Caco-2 (cell line): ENCODE results near the gene CGRRF1. TPM values are rescaled to one million over a fixed set of nuclear protein-coding genes. Genes with fewer than 3 reads are reported as not detected.

Source experiments
- BruUV-seq: library from RNA; stranded (reverse); fragments of 400-500 nt; replicated peaks from 2 replicates; lab custom pipeline; 2021; lab: Mats Ljungman, UMichigan
- CTCF ChIA-PET: fragments of 300-600 bp; sonication (Branson Sonifier 250); formaldehyde crosslinking; loops from one replicate; lab custom pipeline; 2022; ENCODE audit warnings: antibody characterized with exemption; lab: Charles Lee
- POLR2A ChIA-PET: fragments of 300-600 bp; sonication (Branson Sonifier 250); formaldehyde crosslinking; loops from one replicate; lab custom pipeline; 2022; ENCODE audit warnings: antibody characterized with exemption; lab: Charles Lee
- DNase-seq, 2 experiments: peaks; one replicate each; pipeline versions ENCODE4 v3.0.0 to v3.0.0-alpha.2; 2020 to 2022
- H3K27me3 ChIP-seq: replicated peaks from 2 replicates; pipeline ENCODE4 v1.6.0; 2011; ENCODE audit warnings: low read length; ENCODE audit not compliant: control insufficient read depth, insufficient read depth
- H3K36me3 ChIP-seq: 2 replicates; pipeline ENCODE4 v1.5.1; 2011; ENCODE audit warnings: low read length; ENCODE audit not compliant: control insufficient read depth, insufficient read depth
- H3K4me1 ChIP-seq: fragments of 250-450 bp; sonication (Bioruptor Pico); 2 replicates; pipeline ENCODE4 v1.5.1; 2020; ENCODE audit warnings: mild to moderate bottlenecking
- H3K4me3 ChIP-seq: 2 replicates; pipeline ENCODE4 v1.5.1; 2011; ENCODE audit warnings: low read depth, mild to moderate bottlenecking, control low read depth, low read length
- H3K9me3 ChIP-seq: fragments of 250-450 bp; sonication (Bioruptor Pico); 2 replicates; pipeline ENCODE4 v1.5.1; 2020; ENCODE audit warnings: mild to moderate bottlenecking, moderate library complexity
- H3K27ac Mint-ChIP-seq: one replicate; pipeline ENCODE4 v1.8.0; 2022; ENCODE audit warnings: mixed read lengths; ENCODE audit not compliant: unreplicated experiment
- H3K27me3 Mint-ChIP-seq: one replicate; pipeline ENCODE4 v1.8.0; 2022; ENCODE audit warnings: mixed read lengths; ENCODE audit not compliant: insufficient read depth, unreplicated experiment
- H3K36me3 Mint-ChIP-seq: one replicate; pipeline ENCODE4 v1.8.0; 2022; ENCODE audit warnings: mild to moderate bottlenecking, mixed read lengths; ENCODE audit not compliant: insufficient read depth, unreplicated experiment
- H3K4me1 Mint-ChIP-seq: one replicate; pipeline ENCODE4 v1.8.0; 2022; ENCODE audit warnings: low read depth, mixed read lengths; ENCODE audit not compliant: unreplicated experiment
- H3K4me3 Mint-ChIP-seq: one replicate; pipeline ENCODE4 v1.8.0; 2022; ENCODE audit warnings: mild to moderate bottlenecking, moderate library complexity, mixed read lengths; ENCODE audit not compliant: unreplicated experiment
- H3K9me3 Mint-ChIP-seq: one replicate; pipeline ENCODE4 v1.8.0; 2022; ENCODE audit warnings: mixed read lengths; ENCODE audit not compliant: unreplicated experiment
- intact Hi-C: fragments of 100-400 bp; cut with micrococcal nuclease; formaldehyde crosslinking; loops from one replicate; pipeline ENCODE4 v1.10.0; 2022; ENCODE audit not compliant: unreplicated experiment
- total RNA-seq: library from RNA; stranded (reverse); gene quantifications from 2 replicates; pipeline ENCODE4 v1.2.3, GENCODE V29; 2022
- TF ChIP-seq, protein P1 (sequence below), 2 experiments: fragments of 200-600 bp in 1 of 2; IDR thresholded peaks; 1 replicate in 1 of 2; 2 replicates in 1 of 2; pipeline versions ENCODE4 v1.5.1 to v1.8.0; 2011 to 2022; ENCODE audit warnings: antibody characterized with exemption in 1 of 2, control low read depth in 1 of 2, inconsistent platforms in 1 of 2, low read depth in 1 of 2, low read length in 1 of 2, mild to moderate bottlenecking in 1 of 2, moderate library complexity in 1 of 2; ENCODE audit not compliant: insufficient read depth in 1 of 2, severe bottlenecking in 1 of 2, unreplicated experiment in 1 of 2

CGRRF1 gene
- total RNA-seq, 1 experiment from 2014 or later = 12.3 TPM

DNA sequence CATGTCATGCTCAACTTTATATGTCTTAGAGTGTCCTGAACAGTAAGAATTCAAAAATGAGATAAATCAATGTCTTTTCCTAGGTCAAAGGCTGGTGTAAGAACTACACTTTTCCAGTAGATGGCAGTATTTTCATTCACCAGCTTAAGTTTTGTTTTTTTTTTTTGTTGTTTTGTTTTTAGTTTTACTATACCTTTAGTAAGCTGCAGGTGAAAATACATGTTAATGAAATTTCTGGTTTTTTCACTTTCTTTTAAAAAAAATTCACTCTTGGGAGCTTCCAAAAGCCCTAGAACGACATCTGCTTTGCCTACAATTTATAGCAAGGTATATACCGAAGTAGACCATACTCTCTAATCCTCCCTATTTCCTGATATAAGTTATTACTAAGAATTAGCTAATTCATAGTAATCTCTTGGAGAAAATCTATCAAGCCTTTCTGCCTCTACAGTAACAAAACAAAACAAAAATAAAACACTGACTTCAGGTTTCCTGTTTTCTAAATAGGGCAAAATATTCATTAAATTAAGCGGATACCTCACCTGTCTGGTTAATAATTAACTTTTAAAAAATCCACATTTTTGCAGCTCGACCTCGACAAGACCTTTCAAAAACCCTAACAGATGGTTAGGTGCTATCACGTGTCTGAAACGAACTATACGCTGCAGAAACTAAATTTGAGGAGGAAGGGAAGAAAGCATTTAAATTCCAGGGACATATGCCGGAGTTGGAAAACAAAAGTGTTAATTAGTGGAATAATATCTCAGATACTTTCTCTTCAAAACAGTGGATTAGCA is 54.6 kb downstream of the CGRRF1 start:
- TF ChIP-seq, protein P1, sequence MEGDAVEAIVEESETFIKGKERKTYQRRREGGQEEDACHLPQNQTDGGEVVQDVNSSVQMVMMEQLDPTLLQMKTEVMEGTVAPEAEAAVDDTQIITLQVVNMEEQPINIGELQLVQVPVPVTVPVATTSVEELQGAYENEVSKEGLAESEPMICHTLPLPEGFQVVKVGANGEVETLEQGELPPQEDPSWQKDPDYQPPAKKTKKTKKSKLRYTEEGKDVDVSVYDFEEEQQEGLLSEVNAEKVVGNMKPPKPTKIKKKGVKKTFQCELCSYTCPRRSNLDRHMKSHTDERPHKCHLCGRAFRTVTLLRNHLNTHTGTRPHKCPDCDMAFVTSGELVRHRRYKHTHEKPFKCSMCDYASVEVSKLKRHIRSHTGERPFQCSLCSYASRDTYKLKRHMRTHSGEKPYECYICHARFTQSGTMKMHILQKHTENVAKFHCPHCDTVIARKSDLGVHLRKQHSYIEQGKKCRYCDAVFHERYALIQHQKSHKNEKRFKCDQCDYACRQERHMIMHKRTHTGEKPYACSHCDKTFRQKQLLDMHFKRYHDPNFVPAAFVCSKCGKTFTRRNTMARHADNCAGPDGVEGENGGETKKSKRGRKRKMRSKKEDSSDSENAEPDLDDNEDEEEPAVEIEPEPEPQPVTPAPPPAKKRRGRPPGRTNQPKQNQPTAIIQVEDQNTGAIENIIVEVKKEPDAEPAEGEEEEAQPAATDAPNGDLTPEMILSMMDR (IDR thresholded peaks at IDR 0.05; ENCODE audit: insufficient read depth in 1 of 2, low read depth in 1 of 2, low read length in 1 of 2, severe bottlenecking in 1 of 2, unreplicated experiment in 1 of 2) = peak; percentile 58 to 79
- BruUV-seq = TSS peak; percentile 69
- CTCF ChIA-PET = interaction anchor here (0.6 to 4.9 kb wide), 14 partner anchors 14 to 1552 kb away, joined by 3 to 61 read pairs (median 4); partner anchors contain the start of gene CGRRF1
- POLR2A ChIA-PET = interaction anchor here (0.6 to 2.2 kb wide), 5 partner anchors 13 to 486 kb away, joined by 3 to 14 read pairs (median 5); partner anchors contain the start of gene CGRRF1
- no peaks in the 10 kb centered on the region for H3K27me3 ChIP-seq
- Mint-ChIP-seq H3K4me3 (peak overlapping the region; percentile 95), H3K27me3 (no peaks in the 10 kb centered on the region), H3K4me1 (no peaks in the 10 kb centered on the region), H3K27ac (peak overlapping the region; percentile 98), H3K9me3 (no peaks in the 10 kb centered on the region), H3K36me3 (peaks cover 29% of the 10 kb centered on the region)
- no peaks in the 10 kb centered on the region for H3K36me3 ChIP-seq
- H3K4me1 ChIP-seq = peaks cover 9% of the 10 kb centered on the region; the same call in 1 of the 2 replicates
- H3K9me3 ChIP-seq = no peaks in the 10 kb centered on the region
- intact Hi-C loops = loop anchor here (1.0 to 2.0 kb wide), 4 partner anchors 55 to 242 kb away; partner anchors contain the start of gene CGRRF1
- peak in 1 of 2 experiments; percentile 18 for DNase-seq
- peak overlapping the region; percentile 73 for H3K4me3 ChIP-seq

DNA sequence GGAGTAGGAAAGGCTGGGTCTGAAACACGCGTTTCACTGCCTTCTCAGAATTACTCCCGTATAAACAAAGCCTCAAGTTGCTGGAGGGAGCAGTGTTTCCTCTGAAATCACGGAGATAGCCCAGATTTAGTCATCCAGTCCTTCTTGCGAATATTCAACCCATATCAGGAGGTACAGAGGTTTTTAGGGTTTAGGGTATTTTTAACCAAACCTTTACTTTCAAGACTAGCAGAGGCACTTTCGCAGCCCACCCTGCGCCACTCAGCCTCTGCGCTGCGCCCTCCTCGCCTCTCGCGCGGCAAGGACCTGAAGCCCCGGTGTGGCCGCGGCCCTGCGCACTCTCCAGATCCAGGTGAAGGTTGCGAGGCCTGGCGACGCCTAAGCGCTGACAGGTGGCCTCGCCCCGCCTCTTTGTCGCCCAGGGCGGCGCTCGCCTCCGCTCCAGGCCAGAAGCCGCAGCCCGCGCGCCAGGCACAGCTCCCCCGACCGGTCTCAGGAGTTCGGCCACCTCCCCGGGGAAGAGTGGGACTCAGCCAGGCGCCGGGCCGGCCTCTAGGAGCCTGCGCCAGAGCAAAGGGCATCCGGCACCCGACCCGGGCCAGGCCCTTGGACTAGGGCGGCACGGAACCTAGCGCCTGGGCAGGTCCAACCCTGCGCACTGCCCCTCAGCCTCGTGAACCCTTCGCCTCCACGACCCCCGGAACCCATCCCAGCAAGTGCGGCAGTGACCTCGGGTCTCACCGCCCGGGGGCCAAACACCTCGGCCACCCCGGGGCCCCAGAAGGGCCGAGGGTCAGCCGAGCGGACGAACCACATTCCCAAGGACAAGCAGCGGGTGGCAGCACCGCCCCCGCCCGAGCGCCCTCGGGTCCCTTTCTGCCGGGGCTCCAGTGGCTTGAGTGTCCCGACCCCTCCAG is 55.4 kb downstream of the CGRRF1 start:
- Mint-ChIP-seq H3K9me3 (no peaks in the 10 kb centered on the region), H3K36me3 (peaks cover 35% of the 10 kb centered on the region), H3K27ac (peak overlapping the region; percentile 98), H3K4me1 (peaks cover 3% of the 10 kb centered on the region), H3K4me3 (peak overlapping the region; percentile 95), H3K27me3 (no peaks in the 10 kb centered on the region)
- Histone ChIP-seq H3K4me1 (peaks cover 18% of the 10 kb centered on the region), H3K4me3 (peak overlapping the region; percentile 73), H3K27me3 (no peaks in the 10 kb centered on the region), H3K36me3 (no peaks in the 10 kb centered on the region), H3K9me3 (no peaks in the 10 kb centered on the region)
- peak; percentile 93 to 94 for DNase-seq
- intact Hi-C loops = loop anchor here (1.0 to 2.0 kb wide), 5 partner anchors 56 to 241 kb away; partner anchors contain the start of gene CGRRF1
- CTCF ChIA-PET = interaction anchor here (0.9 to 4.9 kb wide), 12 partner anchors 56 to 253 kb away, joined by 3 to 61 read pairs (median 6); partner anchors contain the start of gene CGRRF1
- TF ChIP-seq, protein P1 (IDR thresholded peaks at IDR 0.05; ENCODE audit: insufficient read depth in 1 of 2, low read depth in 1 of 2, low read length in 1 of 2, severe bottlenecking in 1 of 2, unreplicated experiment in 1 of 2) = peak in 1 of 2 experiments; percentile 38
- POLR2A ChIA-PET = interaction anchor here (0.6 to 2.3 kb wide), 13 partner anchors 35 to 1229 kb away, joined by 3 to 14 read pairs (median 4); partner anchors contain the start of genes CGRRF1 and GMFB
- no TSS peak for BruUV-seq
